ENCODE results near the gene GALNT11. TPM values are rescaled to one million over a fixed set of nuclear protein-coding genes. Genes with fewer than 3 reads are reported as not detected.

GALNT11 gene
- 28.4 and 31.7 TPM in 2 replicates for total RNA-seq

GRCh38 chr7:152025077-152025936 lies at the start of gene GALNT11:
Gene GALNT11 (plus strand): TSS chr7:152025674. CDS start chr7:152094228, 68,554 bp downstream.

Small RNA genes lying within 50 kb of the gene (small RNA-seq; reads per million reads assigned to genes)
- gene RF00017 = not detected

Other genes starting within 250 kb of the GALNT11 start
- 32.7 and 47.5 TPM in 2 replicates for gene PRKAG2, start 148.6 kb upstream of the GALNT11 start, total RNA-seq
- not detected in 2 replicates for gene GALNTL5, start 69.2 kb upstream of the GALNT11 start, total RNA-seq